ENCODE results near the gene ENDOG. TPM values are rescaled to one million over a fixed set of nuclear protein-coding genes. Genes with fewer than 3 reads are reported as not detected.

ENDOG gene
- 10 to 100 TPM; 30.2 to 56.1 (median 37.9) TPM for total RNA-seq
- long read RNA-seq, donor 1, transcript ENDOG-201 (3 exons, 1,172 nt): major isoform, 46 of 48 reads
- long read RNA-seq, donor 1, partial matches to known transcripts: 0 of 48 reads
- long read RNA-seq, donor 1, other reads (novel, unspliced or antisense): 2 of 48 reads
- long read RNA-seq, donor 2, partial matches to known transcripts: 0 of 4 reads
- long read RNA-seq, donor 2, other reads (novel, unspliced or antisense): 0 of 4 reads

DNA sequence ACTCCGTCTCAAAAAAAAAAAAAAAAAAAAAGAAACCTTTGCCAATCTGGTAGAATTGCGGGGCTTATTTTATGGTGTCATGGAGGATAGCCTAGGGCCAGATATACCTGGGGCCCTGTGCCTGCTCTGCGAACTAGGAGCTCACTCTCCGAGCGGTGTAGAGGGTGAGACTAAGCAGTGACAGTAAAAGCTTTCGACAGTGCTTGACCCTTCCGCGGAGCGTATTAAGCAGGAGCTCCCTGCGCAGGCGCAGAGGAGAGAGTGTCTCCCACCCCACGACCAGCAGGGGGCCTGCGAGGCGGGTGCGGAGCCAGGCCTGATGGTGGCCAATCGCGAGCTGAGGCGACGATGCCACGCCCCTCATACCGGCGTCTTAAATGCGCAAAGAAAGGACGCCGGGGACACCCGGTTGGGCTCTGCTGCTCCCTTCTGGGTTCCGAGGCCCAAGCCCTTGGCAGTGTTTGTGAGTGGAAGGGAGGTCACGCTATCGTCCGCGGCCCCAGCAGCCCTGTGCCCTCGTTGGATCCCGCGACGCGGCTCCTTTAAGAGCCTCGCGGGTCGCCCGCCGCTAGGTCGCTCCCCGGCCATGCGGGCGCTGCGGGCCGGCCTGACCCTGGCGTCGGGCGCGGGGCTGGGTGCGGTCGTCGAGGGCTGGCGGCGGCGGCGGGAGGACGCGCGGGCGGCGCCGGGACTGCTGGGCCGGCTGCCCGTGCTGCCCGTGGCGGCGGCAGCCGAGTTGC, at the start of gene ENDOG:
ENDOG (plus strand) TSS at position 402 of the 740 bp plus-strand sequence; CDS start at position 587, 185 bp downstream.
- Histone ChIP-seq H3K4me1 (ENCODE audit: low read depth) (peaks cover 15% of the 10 kb centered on the region), H3K4me3 (peak within 1 kb of the TSS; percentile 46), H3K36me3 (ENCODE audit: low read depth) (no peaks in the 10 kb centered on the region), H3K9me3 (no peaks in the 10 kb centered on the region)
- ATAC-seq (peak; percentile 98), DNase-seq (peak; percentile 97 to 100 (median 98))
- TF ChIP-seq, protein P1, sequence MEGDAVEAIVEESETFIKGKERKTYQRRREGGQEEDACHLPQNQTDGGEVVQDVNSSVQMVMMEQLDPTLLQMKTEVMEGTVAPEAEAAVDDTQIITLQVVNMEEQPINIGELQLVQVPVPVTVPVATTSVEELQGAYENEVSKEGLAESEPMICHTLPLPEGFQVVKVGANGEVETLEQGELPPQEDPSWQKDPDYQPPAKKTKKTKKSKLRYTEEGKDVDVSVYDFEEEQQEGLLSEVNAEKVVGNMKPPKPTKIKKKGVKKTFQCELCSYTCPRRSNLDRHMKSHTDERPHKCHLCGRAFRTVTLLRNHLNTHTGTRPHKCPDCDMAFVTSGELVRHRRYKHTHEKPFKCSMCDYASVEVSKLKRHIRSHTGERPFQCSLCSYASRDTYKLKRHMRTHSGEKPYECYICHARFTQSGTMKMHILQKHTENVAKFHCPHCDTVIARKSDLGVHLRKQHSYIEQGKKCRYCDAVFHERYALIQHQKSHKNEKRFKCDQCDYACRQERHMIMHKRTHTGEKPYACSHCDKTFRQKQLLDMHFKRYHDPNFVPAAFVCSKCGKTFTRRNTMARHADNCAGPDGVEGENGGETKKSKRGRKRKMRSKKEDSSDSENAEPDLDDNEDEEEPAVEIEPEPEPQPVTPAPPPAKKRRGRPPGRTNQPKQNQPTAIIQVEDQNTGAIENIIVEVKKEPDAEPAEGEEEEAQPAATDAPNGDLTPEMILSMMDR (IDR thresholded peaks at IDR 0.05): peak; percentile 97
- intact Hi-C loops (cut with DNase I, micrococcal nuclease): no loop called here

GRCh38 chr9:128768606-128769005, 49.7 kb upstream of the ENDOG start:
- Histone ChIP-seq H3K36me3 (ENCODE audit: low read depth) (no peaks in the 10 kb centered on the region), H3K4me1 (ENCODE audit: low read depth) (peaks cover 15% of the 10 kb centered on the region), H3K9me3 (no peaks in the 10 kb centered on the region), H3K4me3 (no peak overlapping the region)
- no peak for DNase-seq
- no peak for ATAC-seq
- TF ChIP-seq, protein P1 (IDR thresholded peaks at IDR 0.05): no peak
- intact Hi-C loops (cut with DNase I, micrococcal nuclease): no loop called here

DNA sequence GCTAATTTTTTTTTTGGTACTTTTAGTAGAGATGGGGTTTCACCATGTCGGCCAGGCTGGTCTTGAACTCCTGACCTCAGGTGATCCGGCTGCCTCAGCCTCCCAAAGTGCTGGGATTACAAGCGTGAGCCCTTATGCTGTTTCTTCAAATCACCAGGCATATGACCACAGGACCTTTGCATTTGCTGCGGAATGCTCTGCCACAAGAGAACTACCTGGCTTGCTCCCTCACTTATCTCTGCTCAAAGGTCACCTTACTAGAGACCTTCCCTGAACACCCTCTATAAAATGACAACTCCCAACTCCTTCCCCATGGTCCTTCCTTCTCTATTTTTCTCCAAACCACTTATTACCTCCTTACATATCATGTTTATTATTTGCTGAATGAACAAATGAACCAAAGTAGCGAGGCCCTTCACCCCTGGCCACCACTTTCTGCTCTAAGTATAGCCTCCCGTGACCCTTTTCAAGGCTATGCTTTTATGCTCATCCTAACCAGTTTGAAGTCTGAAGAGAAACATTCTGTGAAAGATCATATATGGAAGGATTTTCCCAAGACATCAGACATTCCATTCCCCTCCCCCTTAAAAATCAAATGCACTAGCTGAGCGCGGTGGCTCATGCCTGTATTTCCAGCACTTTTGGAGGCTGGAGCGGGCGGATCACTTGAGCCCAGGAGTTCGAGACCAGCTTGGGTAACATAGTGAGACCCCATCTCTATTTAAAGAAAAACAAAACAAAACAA, 47.8 kb upstream of the ENDOG start:
- TF ChIP-seq, protein P1 (IDR thresholded peaks at IDR 0.05): no peak
- no peaks in the 10 kb centered on the region for H3K9me3 ChIP-seq
- no peaks in the 10 kb centered on the region for H3K36me3 ChIP-seq (ENCODE audit: low read depth)
- DNase-seq (peak in 1 of 3 donors; percentile 25), ATAC-seq (peak; percentile 31)
- peak overlapping the region; percentile 66 for H3K4me3 ChIP-seq
- peaks cover 15% of the 10 kb centered on the region for H3K4me1 ChIP-seq (ENCODE audit: low read depth)
- intact Hi-C loops (cut with DNase I, micrococcal nuclease): no loop called here

DNA sequence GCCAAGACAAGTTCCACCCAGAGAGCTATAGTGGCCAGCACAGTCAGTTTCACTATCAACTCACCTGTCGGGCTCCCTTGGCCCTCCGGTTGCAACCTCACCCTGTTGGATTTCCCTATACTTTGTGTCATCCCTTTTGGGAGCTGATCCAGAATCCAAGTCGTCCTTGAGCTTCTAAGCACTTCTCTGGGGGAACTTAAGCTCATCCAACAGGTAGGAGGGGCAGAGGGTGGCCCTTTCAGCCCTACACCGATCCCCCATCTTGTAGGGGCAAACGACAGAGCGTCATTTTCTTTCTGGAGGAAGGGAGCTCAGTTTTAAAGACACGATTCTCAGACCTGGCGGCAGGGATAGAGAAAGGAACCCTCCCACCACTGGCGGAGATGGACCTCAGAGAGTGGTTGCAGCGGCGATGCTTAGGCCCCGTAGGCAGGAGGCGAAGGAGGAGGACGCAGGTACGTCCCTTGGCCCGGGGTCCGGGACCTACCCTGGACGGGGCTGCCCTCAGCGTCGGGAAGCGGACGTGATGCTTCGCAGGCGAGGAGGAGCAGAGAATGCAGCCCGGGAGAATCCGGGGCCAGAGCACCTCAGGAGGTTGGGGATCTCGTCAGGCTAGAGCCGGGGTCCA, 47.1 kb upstream of the ENDOG start:
- TF ChIP-seq, protein P1 (IDR thresholded peaks at IDR 0.05): no peak
- peaks cover 5% of the 10 kb centered on the region for H3K9me3 ChIP-seq
- DNase-seq (peak in 2 of 3 donors; percentile 44 to 48), ATAC-seq (peak; percentile 63)
- peak overlapping the region; percentile 66 for H3K4me3 ChIP-seq
- H3K4me1 ChIP-seq (ENCODE audit: low read depth): peaks cover 15% of the 10 kb centered on the region
- H3K36me3 ChIP-seq (ENCODE audit: low read depth): no peaks in the 10 kb centered on the region
- intact Hi-C loops (cut with DNase I, micrococcal nuclease): no loop called here

DNA sequence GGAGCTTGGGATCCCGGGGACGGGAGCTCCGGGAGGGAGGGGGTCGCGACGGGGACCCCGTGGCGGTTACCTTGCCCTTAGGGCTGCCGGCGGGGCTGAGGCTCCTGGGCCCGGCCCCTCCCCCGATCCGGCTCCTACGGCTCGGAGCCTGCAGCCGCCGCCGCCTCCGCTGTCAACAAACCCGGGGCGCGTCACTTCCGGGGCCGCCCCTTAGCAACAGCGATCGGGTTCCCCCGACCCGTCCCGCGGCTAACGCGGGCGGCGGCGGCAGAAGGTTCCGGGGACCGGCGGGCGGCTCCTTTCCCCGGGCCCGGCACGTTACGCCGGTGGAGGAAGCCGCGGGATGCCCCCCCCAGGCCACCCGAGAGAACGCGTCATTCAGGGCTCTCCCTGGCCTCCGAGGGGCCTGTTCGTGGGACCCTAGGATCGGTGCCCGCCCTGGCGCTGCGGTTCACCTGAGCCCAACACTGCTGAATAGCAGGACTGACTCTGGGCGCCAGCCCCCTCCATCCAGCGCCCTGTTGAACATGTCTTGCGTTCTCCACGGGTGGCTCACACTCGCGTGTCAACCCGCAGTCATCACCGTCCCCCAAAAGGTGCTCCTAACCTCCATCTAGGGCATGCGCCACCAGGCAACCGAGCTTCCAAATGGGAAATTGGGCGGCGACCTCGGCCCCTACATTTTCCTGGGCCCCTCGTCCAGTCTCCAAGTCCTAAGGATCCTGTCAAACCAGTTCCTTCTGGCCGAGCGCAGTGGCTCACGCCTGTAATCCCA, 46.4 kb upstream of the ENDOG start, which contains the start of gene ZER1:
ZER1 (minus strand) TSS at position 183 of the 775 bp plus-strand sequence. CDS start 16,362 bp downstream, outside the sequence.
- intact Hi-C loops (cut with DNase I, micrococcal nuclease): no loop called here
- H3K4me3 ChIP-seq: peak within 1 kb of the TSS; percentile 66
- H3K9me3 ChIP-seq: peaks cover 5% of the 10 kb centered on the region
- ATAC-seq (peak; percentile 98), DNase-seq (peak; percentile 96)
- TF ChIP-seq, protein P1 (IDR thresholded peaks at IDR 0.05): no peak
- H3K4me1 ChIP-seq (ENCODE audit: low read depth): peaks cover 15% of the 10 kb centered on the region
- no peaks in the 10 kb centered on the region for H3K36me3 ChIP-seq (ENCODE audit: low read depth)
